Measurements from ENCODE around the gene PSMD13.
"Not testable (repeated sequence)": the region's sequence is repeated elsewhere in the genome, so short reads cannot be mapped to it uniquely, and the experiment has no call there.

Gene PSMD13

GRCh38 chr11:252666-253065 is 15.9 kb downstream of the PSMD13 start:
- DNase-seq, result no peak

GRCh38 chr11:253160-253885 is 16.5 kb downstream of the PSMD13 start:
- no peak for DNase-seq

- DNase-seq, result no peak
Observed at GRCh38 chr11:253886-254270, 17.1 kb downstream of the PSMD13 start.

GRCh38 chr11:255176-255575 is 18.4 kb downstream of the PSMD13 start:
- DNase-seq, result no peak

- no peak for DNase-seq
Observed at GRCh38 chr11:255816-256215, 19.0 kb downstream of the PSMD13 start.

- no peak for DNase-seq
Observed at GRCh38 chr11:256952-257737, 20.4 kb downstream of the PSMD13 start.

- DNase-seq, result no peak
Observed at GRCh38 chr11:257766-258493, 21.2 kb downstream of the PSMD13 start.

GRCh38 chr11:259413-259812 is 22.6 kb downstream of the PSMD13 start:
- no peak for DNase-seq

GRCh38 chr11:261624-262023 is 24.8 kb downstream of the PSMD13 start:
- no peak for DNase-seq

- DNase-seq, result no peak
Observed at GRCh38 chr11:266676-267439, 30.1 kb downstream of the PSMD13 start.

- no peak for DNase-seq
Observed at GRCh38 chr11:267491-267994, 30.8 kb downstream of the PSMD13 start.

GRCh38 chr11:268716-269145 is 32.0 kb downstream of the PSMD13 start:
- DNase-seq, result not testable (repeated sequence)

- no peak for DNase-seq
Observed at GRCh38 chr11:269146-269890, 32.5 kb downstream of the PSMD13 start.

- DNase-seq, result no peak
Observed at GRCh38 chr11:270451-271318, 33.9 kb downstream of the PSMD13 start.

- no peak for DNase-seq
Observed at GRCh38 chr11:271319-271715, 34.5 kb downstream of the PSMD13 start.

- no peak for DNase-seq
Observed at GRCh38 chr11:272195-272930, 35.6 kb downstream of the PSMD13 start.

GRCh38 chr11:272931-273198 is 36.1 kb downstream of the PSMD13 start:
- DNase-seq, result no peak

- DNase-seq, result no peak
Observed at GRCh38 chr11:276219-276618, 39.4 kb downstream of the PSMD13 start.

GRCh38 chr11:278001-278951 is 41.5 kb downstream of the PSMD13 start, which contains the start of gene NLRP6:
NLRP6 (plus strand) TSS chr11:278407; CDS start chr11:278570, 163 bp downstream.
- DNase-seq, result no peak

All from NCI-H2227 treated with DMSO at 0.1 percent for 48 hours (cell line).